Measurements from ENCODE around the gene CANX.
"Not testable (repeated sequence)": the region's sequence is repeated elsewhere in the genome, so short reads cannot be mapped to it uniquely, and the experiment has no call there.

The CANX gene, protein sequence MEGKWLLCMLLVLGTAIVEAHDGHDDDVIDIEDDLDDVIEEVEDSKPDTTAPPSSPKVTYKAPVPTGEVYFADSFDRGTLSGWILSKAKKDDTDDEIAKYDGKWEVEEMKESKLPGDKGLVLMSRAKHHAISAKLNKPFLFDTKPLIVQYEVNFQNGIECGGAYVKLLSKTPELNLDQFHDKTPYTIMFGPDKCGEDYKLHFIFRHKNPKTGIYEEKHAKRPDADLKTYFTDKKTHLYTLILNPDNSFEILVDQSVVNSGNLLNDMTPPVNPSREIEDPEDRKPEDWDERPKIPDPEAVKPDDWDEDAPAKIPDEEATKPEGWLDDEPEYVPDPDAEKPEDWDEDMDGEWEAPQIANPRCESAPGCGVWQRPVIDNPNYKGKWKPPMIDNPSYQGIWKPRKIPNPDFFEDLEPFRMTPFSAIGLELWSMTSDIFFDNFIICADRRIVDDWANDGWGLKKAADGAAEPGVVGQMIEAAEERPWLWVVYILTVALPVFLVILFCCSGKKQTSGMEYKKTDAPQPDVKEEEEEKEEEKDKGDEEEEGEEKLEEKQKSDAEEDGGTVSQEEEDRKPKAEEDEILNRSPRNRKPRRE

DNA sequence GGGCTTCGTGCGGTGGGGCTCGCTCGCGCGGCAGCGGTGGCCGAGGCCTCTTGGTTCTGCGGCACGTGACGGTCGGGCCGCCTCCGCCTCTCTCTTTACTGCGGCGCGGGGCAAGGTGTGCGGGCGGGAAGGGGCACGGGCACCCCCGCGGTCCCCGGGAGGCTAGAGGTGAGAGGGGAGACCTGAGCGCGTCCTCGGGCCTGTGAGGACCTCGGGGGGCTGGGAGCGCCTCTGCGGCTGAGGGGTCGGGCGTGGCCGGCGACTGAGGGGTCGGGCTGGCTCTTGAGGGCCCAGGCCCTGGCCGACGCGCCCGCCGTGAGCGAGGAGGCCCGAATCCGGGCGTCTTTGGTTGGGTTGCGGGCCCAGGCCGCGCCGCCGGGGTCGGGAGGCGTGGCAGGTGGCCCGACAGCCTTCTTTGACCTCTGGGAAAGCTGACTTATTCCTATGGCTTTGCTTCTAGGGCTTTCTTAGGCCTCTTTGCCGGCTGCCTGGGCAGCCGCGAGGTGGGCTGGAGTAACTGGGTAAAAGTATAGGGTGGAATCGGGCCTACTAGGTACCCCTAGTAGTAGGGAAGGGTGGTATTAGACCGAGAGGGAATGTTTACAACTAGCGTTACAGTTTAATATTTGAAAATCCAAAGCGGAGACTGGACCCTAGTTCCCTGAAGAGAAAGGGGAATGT is at the start of gene CANX:
Gene CANX, plus strand, starts transcription at position 33 of the 681 bp plus-strand sequence. CDS start 6,715 bp downstream, outside the sequence.
- no peak for TF ChIP-seq ZNF274 (IDR thresholded peaks at IDR 0.05; ENCODE audit: low read depth, low read length)
- peak within 1 kb of the TSS; percentile 100 for H3K4me3 ChIP-seq (ENCODE audit: low read length)

DNA sequence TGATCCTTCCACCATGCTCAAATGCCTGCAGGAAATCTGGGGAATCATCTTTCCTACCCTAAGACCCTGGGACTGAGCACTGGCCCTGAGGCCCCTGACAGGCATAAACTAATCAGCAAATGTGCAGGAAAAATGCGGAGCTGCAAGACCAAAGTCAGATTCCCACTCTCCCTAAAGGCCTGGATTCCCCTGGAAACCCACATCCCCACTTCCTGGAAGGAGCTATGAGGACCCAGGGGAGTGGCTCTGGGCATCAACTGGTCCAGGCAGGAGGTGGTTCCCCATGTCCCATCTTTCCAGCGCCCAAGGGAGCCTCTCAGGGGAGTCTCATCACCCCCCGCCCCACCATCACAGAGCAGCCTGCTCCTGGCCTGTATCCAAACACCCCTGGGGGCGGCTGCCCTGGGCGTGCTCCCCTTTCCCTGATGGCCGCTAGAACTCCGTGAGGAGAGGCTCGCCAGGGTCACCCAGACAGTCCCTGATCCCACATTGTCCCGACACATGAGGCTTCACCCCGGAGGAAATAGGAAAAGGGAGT is 49.5 kb upstream of the CANX start:
- not testable (repeated sequence) for H3K4me3 ChIP-seq (ENCODE audit: low read length)

DNA sequence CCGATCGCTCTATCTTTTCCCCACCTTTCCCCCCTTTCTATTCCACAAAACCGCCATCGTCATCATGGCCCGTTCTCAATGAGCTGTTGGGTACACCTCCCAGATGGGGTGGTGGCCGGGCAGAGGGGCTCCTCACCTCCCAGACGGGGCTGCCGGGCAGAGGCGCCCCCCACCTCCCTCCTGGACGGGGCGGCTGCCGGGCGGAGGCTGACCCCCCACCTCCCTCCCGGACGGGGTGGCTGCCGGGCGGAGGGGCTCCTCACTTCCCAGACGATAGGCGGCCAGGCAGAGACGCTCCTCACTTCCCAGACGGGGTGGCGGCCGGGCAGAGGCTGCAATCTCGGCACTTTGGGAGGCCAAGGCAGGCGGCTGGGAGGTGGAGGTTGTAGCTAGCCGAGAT is 48.5 kb upstream of the CANX start:
- H3K4me3 ChIP-seq (ENCODE audit: low read length), result not testable (repeated sequence)

DNA sequence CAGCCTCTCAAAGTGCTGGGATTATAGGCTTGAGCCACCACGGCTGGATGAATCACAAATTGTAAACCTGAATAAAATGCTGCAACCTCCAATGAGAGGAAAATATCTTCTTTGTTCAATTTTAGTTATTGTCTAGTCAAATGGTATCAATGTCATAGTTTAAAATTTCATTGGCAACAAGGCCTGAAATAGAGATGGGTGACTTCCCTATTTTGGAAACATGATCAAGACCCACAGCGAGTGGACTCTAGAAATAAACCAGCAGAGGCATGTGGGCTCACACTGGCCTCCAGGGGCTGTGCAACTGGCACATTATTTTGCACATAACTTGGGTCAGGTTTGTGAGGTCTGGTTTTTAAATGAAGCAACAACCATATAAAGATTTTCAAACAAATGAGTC is 45.6 kb upstream of the CANX start:
- not testable (repeated sequence) for H3K4me3 ChIP-seq (ENCODE audit: low read length)

DNA sequence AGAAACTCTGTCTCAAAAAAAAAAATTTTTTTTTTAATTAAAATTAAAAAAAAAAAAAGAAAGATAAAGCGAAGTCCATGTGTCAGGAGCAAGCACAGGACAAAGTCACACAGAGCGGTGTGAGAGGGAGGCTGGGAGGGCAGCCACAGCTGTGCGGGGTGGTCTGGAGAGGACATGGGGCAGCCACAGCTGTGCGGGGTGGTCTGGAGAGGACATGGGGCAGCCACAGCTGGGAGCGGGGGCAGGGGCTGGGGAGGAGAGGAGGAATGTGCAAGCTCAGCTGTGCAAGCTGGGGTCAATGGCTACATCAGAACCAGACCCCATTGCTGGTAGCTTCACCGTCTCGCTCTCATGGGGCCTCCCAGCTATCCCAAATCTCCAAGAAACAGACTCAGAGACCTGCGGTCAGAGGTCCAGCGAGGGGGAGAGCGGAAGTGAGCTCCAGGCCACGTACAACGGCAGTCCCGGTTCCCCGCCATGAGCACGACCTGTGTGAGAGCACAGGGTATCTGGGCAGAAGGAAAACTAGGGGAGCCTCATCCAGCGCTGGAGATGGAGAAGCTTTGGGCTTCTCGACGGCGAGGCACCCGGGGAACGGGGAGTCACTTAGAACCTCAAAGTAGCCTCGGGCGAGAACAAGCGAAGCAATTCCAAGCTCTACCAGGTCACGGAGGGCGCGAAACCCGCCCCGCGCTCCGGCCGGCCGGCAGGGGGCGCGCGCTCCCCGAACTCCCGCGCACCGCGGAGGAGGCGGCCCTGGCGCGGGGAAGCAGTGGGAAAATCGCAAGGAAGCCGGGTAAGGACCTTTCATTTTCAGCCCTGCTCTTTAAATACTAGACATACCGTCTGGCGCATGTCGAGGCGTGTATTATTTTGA is 41.2 kb upstream of the CANX start:
- H3K4me3 ChIP-seq (ENCODE audit: low read length), result not testable (repeated sequence)

DNA sequence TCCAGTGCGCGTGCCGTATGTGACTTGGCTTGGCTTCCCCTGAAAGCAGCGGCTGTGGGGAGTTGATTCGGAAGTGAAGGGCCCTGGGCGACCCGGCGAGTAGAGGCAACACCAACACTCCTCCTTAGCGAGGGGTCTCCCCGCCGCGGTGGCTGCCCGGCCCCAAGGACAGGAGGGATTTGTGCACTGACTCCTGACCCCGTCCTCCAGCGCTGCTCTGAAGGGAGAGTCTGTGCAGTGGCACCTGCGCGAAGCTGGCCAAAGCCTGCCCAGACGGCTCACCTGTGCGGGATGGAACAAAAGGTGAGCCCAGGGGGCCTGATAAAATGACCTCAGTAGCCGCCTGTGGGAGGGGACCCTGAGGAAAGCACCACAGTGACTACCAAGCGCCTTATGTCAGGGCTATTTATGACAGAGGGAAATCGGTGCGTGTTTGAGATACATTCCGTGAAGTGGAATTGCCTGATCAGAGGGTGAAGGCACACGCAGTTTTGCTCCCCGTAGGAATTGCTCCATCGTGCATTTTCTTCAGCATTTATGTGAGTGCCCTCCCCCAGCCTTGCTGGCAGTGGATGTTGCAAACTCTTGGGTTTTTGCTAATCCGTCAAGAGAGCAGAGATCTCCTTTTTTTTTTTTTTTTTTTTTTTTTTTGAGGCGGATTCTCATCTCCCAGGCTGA is 40.4 kb upstream of the CANX start:
- H3K4me3 ChIP-seq (ENCODE audit: low read length), result peak overlapping the region; percentile 69

DNA sequence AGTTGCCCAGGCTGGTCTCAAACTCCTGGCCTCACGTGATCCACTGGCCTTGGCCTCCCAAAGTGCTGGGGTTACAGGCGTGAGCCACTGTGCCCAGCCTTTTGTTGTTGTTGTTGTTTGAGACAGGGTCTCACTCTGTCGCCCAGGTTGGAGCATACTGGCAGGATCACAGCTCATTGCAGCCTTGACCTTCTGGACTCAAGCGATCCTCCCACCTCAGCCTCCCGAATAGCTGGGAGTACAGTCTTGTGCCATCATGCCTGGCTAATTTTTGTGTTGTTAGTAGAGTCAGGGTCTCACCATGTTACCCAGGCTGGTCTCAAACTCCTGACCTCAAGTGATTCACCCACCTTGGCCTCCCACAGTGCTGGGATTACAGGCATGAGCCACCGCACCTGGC is 37.1 kb upstream of the CANX start:
- H3K4me3 ChIP-seq (ENCODE audit: low read length), result not testable (repeated sequence)

DNA sequence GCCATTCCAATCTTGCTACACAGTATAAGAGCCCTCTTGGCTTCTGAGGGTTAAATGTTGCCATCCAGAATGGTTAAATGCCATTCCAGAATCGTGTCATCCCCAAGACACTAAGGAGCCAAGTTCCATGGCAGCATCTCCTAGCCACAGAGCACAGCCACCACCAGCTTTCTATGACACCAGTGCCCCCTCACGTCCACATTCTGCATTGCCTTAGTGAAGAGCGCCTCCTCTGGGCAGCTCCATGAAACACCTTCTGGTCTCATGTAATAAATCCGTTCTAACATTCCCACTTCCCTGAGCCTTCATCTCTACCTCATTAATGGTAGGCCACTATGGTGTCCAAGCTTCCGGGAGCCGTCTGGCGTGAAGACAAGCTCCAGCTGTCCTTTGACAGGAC is 30.4 kb upstream of the CANX start:
- H3K4me3 ChIP-seq (ENCODE audit: low read length), result no peak overlapping the region
- no peak for TF ChIP-seq ZNF274 (IDR thresholded peaks at IDR 0.05; ENCODE audit: low read depth, low read length)

DNA sequence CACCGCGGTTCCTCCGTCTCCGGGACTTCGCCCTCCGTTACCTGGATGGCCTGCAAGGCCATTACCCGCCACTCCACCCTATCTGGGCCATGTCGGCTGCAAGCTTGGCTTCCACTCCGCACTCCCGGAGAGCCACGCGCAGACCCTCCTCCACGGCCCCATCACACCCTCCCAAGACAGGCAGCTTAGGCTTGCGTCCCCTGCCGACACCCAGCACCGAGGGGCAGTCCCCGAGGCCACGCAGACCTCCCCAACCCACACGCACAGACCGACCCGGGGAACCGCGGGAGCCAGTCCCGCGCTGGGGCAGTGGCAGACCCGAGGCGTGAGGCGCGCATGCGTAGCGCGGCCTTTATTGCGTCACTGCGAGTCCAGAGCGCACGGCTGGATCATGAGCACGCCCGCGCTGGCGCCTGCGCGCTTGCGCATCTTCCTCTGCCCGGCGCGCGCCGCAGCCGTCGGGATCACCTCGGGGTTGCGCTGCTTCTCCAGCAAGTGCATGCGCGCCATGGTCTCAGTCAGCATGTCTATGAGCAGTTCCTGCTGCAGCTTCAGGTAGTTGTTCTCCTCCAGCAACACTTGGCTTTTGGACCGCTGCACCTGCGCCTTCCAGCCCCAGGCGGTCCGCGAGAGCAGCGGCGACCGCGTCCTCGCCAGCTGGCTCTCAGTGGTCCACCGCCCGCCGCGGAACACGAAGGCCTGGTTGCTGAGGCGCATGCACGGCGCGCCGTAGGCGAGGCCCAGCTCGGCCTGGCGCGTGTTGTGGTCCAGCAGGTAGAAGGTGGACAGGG is 20.3 kb upstream of the CANX start:
- TF ChIP-seq ZNF274 (IDR thresholded peaks at IDR 0.05; ENCODE audit: low read depth, low read length), result no peak
- peak overlapping the region; percentile 84 for H3K4me3 ChIP-seq (ENCODE audit: low read length)

DNA sequence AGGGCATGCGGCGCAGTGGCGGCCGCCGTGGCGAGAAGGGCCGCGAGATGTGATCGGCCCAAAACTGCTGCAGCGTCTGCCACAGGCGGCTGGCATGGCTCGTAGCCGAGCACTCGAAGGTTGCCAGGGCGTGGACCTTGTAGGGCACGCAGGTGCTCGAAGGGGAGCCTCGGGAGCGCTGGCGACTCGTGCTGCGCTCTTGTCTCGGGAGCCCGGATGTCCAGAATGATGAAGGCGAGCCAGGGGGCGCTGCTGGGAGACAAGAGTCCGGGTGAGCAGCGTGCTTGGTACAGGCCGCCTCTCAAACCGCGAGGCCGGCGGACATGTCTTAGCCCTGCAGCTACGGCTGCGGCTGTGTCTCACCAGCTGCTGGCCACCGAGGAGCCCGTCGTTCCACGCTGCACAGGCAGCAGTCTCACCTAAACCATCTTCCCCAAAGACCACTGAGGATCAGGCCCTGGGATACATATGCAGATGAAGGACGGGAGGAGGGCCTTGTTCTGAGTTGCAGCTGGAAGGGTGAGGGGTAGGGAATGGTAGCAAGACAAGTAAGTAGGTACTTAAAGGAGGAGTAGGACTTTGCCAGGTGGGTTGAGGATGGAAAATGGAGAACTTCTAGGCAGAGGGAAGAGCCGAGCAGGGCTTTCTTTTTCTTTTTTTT is 19.6 kb upstream of the CANX start:
- peak overlapping the region; percentile 84; the same call in 1 of the 2 replicates for H3K4me3 ChIP-seq (ENCODE audit: low read length)
- no peak for TF ChIP-seq ZNF274 (IDR thresholded peaks at IDR 0.05; ENCODE audit: low read depth, low read length)

DNA sequence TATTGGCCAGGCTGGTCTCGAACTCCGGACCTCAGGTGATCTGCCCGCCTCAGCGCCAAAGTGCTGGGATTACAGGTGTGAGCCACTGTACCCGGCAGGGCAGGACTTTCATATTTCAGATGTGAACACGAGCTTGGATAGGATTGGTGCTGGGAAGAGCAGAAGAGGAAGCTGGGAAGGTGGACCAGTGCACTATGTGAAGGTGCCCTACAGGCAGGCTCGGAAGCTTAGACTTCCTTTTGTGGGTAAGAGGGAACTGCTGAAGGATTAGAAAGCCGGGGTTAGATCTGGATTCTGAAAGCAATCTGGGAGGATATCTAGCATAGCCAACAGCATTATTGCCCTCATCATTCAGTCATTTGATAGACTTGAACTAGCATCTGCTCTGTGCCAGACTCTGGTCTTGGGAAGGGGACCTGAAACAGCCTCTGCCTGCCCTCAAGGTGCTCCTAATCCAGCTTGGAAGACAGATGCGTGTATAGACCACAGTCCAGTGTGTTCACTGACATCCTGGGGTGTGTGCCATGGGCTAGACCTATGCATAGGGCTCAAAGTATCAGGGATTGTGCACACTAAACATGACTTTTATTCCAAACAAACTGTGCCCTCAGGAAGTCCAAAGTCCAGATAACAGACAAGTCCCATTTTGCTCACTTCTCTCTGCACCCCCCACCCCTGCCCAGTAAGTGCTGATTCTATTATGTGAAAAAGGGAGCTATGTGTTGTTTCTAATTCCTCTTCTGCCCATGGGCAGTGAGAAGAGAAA is 18.6 kb upstream of the CANX start:
- TF ChIP-seq ZNF274 (IDR thresholded peaks at IDR 0.05; ENCODE audit: low read depth, low read length), result no peak
- H3K4me3 ChIP-seq (ENCODE audit: low read length), result no peak overlapping the region

DNA sequence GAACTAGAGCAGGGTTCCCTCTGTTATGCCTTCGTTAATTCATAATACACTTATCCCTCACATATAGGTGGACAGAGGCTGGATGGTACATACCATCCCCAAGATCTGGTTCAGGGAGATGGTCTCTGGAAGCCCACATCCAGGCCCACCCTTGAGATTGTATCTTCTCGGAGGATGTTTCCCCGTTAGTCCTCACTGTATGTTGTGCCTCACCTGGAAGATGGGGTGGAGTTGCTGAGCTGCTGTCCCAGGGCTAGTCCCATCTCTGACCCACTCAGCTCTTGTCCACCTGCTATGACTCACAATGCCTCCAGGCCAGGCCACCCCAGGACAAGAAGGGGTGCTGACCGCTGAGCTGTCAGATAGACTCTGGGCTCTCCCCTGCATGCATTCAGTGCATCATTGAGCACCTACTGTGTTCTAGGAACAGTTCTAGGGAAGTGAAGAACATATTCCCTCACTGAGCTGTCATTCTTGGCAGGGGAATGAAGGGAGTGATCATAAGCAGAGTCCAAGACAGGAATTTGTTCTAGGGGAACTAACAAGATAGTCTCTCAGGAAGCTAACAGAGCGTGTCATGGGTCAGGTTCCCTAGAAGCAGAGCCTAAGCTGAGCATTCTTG is 17.9 kb upstream of the CANX start, which contains the start of gene CBY3:
Gene CBY3, minus strand, starts transcription at position 255 of the 622 bp plus-strand sequence. Its CDS starts 116 bp downstream, at position 139.
- no peak for TF ChIP-seq ZNF274 (IDR thresholded peaks at IDR 0.05; ENCODE audit: low read depth, low read length)
- no peak within 1 kb of the TSS for H3K4me3 ChIP-seq (ENCODE audit: low read length)

DNA sequence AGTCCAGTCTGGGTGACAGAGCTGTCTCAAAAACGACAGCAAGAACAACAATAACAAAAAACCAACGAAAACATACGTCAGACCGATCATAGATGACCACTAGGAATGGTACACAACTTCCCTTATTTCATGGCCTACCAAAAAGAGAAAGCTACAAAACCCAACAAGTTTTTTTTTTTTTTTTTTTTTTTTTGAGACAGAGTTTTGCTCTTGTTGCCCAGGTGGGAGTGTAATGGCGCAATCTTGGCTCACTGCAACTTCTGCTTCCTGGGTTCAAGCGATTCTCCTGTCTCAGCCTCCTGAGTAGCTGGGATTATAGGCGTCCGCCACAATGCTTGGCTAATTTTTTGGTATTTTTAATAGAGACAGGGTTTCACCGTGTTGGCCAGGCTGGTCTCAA is 9.6 kb upstream of the CANX start:
- not testable (repeated sequence) for H3K4me3 ChIP-seq (ENCODE audit: low read length)

Measured in GM08714 (cell line).